Activated T-cell treated with anti-CD3 and anti-CD28 coated beads for 1 hour (primary cell): ENCODE data around the gene LRRK1.

ENCODE experiments used
- DNase-seq: peaks from one replicate; pipeline ENCODE4 v3.0.0-alpha.2; 2020; ENCODE audit warnings: low read depth

Gene LRRK1

DNA sequence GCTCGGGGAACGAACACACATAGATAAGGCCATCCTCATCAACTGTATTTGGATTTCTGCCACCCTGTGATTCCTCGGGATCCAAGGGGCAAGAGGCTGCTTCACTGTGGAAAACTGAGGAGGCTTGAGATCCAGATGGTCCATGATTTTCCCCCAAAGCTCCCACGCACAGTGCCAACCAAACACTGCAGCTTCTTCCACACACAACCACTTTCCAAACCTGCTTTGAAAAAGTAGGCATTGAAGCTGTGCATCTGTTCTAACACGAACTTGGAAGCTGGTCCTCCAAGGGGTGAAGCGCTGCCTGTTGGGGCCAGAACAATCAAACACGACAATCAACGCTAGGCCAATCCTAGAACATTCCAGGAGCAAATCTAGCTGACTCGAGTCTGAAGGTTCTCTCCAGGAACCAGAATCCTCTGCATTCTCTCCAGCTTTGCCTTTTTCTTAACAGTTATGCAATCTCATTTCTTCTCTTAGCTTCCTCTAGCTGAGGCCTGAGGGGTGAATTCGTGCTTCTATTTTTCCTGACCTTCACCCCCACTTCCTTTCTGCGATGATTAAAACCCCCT lies 104.4 kb downstream of the LRRK1 start:
- DNase-seq, result no peak

DNA sequence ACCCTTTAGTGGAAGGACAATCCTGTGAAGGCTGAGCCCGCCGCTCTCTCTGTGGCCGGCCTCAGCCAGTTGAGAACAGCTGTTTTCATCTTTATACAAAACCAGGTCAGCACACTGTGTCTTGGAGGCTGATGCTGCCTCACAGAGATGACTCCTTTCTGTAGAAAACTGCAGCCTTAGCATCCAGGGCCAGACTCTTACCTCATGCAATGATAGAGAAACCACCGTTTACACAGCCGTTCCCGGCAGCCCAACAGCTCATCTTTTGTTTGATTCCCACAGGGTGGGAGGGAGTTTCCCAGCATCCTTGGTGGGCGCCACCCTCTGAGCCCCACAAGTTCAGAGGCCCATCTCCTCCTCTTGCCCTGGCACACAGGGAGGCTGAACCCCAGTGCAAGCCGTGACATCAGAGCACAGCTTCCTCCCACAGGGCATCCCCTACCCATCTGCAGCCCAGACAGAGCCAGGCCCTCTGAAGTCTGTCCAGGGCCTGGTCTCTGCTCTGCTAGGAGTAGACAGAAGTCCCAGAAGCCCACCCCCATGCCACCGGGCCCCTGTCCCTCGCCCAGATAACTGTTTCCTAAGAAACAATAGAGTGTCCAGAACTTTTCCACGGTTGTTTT lies 105.0 kb downstream of the LRRK1 start:
- DNase-seq, result no peak

DNA sequence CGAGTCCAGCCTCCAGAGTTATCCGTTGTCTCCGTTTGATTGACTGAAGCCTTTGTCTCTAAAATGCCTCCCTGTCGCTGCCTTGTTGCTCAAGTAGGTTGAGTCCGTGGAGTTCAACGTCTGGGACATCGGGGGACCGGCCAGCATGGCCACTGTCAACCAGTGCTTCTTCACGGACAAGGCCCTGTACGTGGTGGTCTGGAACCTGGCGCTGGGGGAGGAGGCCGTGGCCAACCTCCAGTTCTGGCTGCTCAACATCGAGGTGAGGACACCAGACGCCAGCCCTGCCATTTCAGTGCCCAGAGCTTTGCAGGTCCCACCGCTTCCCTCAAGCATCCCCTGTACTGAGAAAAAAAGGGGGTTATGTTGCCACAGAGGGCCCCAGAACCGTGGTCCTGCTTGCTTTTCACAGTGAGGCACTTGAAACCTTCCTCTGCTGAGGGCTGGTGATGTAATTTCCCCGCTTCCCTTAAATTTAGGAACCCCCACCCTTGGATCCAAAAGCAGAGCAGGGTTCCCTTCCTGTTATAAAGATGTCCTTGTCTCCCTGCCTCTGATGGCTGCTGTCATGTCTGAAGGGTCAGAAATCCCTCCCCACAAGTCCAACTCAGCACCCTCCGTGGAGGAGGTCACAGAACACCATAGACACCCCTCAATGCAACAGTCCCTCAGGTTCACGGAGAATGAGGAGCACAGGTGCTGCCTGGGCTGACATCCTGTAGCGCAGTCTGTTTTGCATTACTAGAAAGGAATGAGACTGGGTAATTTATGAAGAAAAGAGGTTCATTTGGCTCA lies 105.7 kb downstream of the LRRK1 start:
- no peak for DNase-seq

DNA sequence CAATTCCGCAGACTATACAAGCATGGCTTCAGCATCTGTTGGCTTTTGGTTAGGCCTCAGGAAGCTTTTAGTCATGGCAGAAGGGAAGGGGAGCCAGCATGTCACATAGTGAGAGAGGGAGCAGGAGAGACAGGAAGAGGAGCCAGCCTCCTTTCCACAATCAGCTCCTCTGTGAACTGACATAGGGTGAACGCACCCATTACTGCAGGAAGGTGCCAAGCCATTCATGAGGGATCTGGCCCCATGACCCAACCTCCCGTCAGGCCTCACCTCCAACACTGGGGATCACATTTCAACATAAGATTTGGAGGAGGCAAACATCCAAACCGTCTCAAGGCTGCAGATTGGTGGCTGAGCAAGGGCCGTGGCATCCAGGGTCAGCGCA lies 106.3 kb downstream of the LRRK1 start:
- DNase-seq, result no peak

DNA sequence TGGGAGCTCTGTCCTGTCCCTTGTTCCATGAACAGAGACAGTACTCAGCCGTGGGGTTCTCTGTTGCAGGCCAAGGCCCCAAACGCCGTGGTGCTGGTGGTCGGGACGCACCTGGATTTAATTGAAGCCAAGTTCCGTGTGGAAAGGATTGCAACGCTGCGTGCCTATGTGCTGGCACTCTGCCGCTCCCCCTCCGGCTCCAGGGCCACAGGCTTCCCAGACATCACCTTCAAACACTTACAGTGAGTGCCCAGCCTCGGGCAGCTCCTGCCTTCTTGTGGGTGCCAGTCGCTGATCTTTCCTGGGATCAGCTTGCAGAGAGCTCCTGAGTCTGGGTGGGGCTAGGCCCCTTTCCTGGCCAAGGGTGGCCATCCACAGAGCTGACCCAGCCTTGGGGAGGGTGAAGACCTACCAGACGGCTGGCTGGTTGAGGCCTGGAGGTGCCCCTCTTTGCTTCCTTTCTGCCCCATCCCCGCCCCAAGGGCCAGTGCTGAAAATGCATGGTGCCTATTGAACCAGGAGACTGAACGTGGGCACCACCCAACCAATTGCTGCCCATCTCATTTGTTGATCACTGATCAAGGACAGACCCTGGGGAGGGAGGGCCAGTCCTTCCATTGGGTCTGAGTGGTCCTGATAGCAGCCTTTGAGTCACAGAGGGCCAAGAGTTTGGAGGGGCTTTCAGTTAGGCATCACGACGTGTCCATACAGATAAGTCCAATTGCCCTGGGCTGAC lies 106.9 kb downstream of the LRRK1 start:
- DNase-seq, result no peak

DNA sequence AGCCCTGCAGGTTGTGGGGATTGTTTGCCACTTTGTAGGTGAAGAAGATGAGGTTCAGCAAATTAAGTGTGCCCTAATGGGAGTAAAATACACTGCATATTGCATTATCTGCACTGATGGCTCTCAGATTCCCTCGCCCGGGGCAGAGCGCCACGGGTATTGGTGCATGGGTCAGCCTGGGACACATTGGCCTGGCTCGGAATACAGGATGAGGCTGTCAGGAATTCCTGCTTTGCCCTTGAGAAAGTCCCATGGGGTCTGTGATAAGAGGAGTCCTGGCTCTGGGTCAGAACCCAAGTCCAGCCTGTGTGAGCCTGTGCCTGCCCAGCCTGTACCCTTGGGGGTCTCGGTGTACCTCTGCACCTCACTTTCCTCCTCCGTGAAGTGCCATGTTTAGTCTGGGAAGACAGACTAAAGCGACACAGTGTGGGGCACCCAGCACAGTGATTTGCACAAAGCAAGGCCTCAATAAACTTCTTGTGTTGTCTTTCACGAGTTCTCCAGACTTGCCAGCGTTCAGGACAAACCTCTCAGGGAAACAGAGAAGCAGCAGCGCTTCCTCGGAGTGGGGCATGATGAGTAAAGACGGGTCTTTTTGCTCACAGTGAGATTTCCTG lies 107.6 kb downstream of the LRRK1 start:
- no peak for DNase-seq

DNA sequence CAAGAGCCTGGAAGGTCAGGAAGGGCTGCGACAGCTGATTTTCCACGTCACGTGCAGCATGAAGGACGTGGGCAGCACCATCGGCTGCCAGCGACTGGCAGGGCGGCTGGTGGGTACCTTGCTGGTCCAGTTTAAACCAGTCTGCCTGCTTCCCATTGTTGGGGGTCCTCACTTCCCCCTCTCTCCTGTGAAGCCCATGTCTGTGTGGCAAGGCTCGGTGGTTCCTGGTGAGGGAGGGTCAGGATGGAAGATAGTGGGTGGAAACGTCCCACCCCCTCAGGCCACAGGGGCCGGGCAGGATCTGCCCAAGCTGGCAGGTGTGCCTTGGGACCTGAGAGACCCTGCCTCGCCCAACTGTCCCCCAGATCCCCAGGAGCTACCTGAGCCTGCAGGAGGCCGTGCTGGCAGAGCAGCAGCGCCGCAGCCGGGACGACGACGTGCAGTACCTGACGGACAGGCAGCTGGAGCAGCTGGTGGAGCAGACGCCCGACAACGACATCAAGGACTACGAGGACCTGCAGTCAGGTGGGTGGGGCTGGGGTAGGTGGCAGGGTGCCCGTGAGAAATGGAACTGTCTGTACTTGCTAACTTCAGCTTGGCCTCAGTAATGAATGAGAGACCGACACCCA lies 108.2 kb downstream of the LRRK1 start:
- no peak for DNase-seq

DNA sequence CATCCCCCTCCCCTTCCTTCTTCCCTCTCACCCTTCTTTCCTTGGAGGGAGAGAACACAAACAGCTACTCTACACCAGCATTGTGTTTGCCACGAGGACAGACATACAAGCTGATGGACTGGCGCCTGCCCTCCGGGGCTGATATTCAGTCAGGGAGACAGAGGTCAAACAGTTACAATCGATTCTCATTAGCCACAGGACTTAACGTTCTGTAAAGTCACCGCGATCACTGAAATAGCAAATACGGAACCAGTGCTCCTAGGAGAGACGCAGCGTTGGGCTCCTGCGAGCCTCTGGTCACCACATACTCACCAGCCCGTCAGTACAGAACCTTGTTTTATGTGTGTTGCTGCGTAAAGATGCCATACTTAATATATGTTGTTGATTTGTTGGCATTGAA lies 108.8 kb downstream of the LRRK1 start:
- DNase-seq, result no peak

DNA sequence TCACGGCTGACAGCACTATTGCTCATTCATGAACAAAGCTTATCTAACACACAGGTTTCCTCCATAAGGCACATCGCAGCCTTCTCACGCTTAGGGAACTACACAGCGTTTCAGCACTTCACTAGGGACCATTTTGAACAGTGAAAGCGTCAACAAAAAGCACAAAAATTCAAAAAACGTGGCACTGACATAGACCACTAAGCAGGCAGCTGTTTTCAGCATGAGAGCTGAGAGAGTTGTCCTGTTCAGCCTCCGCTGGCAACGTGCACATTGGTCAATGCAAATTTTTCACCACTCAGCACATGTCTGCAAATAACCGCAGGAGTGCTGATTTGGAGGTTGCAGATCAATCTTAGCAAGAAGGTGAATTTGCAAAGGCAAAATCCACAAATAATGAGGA lies 109.2 kb downstream of the LRRK1 start:
- DNase-seq, result no peak

DNA sequence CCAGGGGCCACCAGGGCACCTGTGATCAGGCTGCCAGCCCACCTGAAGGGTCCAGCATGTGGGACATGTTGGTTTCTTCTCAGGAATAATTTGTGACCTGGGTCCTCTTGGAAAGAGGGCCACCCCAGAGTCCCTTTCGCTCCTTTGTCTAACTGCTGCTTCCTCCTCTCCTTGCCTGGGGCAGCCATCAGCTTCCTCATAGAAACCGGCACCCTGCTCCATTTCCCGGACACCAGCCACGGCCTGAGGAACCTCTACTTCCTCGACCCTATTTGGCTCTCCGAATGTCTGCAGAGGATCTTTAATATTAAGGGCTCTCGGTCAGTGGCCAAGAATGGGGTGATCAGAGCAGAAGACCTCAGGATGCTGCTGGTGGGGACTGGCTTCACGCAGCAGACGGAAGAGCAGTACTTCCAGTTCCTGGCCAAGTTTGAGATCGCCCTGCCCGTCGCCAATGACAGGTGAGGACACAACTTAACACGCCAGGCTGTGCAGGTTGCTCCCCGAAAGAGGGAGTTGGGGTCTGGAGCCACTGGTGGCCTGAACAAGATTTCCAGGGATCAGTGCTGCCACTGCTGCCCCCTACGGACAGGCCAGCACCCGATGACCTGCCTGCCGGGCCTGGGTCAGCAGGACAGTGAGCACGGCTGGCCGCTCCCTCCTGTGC lies 109.7 kb downstream of the LRRK1 start:
- DNase-seq, result no peak

DNA sequence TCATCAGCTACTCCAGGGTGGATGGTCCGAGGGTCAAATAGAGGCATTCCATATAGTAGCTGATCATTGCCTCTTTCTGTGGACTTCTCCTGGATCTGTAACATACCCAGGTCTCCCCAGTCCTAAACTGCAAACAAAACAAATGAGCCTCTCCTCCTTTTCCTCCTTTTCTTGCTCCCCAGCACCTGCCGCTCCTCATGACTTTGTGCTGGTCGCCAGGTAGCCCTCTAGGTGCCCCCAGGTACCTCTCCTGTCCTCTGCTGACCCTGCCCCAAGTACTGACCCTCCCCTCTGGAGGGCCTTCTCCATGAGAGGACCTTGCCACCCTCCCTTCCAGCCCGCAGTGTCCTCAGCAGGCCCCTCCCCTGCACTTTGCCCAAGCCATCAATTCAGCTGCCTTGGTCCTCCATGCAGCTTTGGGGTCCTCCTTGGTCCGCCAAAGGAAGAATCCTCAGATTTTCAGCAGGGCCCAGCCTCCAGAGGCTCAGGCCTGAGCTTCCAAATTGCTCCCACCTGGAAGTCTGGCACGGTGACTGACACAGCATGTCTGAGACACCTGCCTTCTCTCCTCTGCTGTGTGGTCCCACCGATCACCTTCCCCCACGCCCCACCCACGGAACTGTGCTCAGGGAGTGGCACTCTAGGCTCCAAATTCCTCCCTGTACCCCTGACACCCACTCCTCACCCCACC lies 111.0 kb downstream of the LRRK1 start:
- no peak for DNase-seq

DNA sequence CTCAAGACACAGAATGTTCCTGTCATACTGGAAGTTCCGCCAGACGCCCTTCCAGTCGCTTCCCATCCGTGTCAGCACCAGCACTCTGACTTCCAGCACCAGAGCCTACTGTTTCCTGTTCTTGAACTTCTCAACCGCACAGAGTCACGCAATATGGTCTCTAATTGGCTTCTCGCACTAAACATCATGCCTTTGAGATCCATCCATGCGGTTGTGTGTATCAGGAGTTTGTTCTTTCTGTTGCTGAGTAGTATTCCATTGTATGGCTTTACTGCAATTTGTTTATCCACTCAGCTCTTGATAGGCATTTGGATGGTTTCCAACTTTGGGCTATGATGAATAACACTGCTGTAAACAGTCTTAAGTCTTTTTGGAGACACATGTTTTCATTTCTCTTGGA lies 112.1 kb downstream of the LRRK1 start:
- no peak for DNase-seq

DNA sequence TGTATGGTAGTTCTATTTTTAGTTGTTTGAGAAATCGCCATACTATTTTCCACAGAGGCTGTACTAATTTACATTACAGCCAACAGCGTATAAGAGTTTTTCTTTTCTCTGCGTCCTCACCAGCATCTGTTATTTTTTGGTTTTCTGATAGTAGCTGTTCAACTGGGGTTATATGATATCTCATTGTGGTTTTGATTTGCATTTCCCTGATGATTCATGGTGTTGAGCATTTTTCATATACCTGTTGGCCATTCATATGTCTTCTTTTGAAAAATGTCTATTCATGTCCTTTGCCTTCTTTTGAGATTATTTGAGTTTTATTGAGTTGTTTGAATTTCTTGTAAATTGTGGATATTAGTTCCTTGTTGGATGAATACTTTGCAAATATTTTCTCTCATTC lies 114.6 kb downstream of the LRRK1 start:
- DNase-seq, result no peak

DNA sequence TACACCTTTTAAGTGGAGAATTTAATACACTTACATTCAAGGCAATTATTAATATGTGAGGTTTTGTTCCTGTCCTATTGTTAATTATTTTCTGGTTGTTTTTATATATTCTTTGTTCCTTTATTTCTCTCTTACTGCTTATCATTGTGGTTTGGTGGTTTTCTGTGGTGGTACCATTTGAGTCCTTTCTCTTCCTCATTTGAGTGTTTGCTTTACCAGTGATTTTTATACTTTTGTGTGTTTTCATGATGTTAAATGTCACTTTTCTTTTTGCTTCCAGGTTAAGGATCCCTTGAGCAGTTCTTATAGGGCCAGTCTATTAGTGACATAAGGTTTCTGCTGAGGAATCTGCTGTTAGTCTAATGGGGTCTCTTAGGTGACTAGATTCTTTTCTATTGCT lies 116.5 kb downstream of the LRRK1 start:
- DNase-seq, result no peak

DNA sequence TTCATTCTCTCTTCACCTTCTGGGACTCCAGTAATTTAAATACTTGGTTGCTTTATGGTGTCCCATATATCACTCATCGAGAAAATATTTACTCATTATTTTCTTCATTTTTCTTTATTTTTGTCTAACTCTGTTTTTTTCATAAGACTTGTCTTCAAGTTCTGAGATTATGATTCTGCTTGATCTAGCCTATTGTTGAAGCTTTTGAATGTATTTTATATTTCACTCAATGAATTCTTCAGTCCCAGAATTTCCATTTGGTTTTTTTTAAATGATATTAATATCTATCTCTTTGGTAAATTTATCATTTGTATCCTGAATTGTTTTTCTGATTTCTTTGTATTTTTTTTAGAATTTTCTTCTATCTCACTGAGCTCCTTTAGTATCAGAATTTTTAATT lies 117.0 kb downstream of the LRRK1 start:
- no peak for DNase-seq

DNA sequence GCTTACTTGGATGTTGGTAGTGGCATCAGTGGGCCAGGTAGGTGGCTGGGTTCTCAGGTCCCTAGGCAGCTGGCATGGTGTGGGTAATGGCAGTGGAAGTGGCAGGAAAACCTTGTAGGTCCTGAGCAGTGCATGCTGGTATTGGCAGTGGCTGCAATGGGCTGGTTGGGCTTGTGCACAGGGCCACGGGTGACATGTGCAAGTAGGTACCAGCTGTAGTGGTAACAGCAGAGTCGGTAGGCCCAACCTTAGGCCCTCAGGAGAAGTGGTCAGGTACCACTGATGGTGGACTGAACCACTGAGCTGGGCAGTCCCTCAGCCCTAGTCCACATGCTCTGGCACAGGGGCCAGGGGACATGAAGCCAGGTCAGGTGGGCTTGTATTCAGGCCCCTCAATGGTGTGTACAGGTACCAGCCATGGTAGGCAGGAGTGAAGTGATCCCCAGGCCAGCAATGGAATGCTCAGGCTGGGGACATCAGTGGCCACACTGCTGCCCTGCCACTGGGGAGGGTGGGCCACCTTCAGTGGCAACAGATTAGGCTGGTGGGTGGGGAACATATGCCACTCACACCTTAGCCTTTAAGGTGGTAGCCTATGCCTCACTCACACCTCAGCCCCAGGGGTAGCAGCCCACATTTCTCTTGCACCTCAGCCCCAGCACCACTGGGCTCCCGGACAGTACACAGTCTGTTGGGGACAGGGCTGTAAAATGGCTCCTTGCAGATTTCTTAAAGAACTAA lies 118.1 kb downstream of the LRRK1 start:
- DNase-seq, result no peak

DNA sequence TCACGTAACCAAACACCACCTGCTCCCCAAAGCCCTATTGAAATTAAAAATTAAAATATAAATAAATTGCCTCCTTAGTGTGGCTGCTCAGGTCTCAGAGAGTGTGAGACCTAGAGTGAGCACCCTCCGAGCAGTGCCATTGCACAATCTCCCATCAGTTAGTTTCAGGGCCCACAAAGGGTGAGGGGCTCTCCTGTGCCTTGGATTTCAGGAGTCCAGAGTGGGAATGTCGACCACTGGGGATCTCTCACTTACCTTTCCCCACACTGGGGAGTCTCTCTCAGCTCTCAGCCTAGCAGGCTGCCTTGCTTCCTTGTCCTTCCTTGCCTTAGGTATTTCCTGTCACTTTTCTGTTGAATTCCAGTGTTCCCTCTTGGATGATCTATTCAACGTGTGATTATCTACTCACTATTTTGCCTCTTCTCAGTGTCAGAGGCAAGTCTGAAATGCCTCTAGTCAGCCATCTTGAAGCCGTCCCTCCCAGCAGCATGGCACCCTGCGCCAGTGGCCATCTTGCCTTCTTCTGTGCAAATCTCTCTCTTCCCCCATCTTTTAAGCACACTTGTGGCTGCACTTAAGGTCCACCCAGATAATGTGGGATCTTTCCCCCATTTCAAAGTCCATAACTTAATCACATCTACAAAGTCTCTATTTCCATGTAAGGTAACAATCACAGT lies 119.3 kb downstream of the LRRK1 start:
- DNase-seq, result no peak

DNA sequence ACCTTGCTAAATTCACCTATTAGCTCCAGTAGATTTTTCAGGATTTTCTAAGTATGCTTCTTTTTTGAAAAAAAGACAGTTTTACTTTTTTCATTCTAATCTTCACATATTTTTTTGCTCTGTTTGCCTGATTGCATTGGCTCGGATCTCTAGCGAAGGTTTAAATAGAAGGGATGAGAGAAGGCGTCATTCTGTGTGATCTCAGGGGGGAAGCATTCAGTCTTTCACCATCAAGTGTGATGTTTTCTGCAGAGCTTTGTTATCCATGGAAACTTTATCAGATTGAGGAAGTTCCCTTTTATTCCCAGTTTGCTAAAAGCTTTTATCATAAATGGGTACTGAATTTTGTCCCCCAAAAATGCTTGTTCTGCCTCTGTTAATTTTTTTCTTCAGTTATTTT lies 120.3 kb downstream of the LRRK1 start:
- DNase-seq, result no peak

DNA sequence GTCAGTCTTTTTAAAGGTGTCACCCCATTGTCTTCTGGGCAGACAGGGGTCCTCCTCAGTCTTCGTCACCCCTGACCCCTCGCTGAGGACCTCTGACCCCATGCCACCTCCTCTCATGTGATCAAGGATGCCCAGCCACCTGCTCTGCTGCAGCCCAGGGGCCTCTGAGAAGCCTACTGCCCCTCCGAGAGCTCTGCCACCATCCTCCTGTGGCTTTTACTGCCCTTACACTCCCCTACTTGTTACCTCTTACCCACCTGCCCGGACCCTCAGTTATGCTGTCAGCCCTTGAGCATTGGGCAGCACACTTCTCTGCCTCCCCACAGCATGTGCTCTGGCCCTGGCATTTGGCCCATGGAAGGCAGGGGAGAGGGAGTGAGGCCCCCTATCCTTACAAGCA lies 123.2 kb downstream of the LRRK1 start:
- DNase-seq, result no peak

DNA sequence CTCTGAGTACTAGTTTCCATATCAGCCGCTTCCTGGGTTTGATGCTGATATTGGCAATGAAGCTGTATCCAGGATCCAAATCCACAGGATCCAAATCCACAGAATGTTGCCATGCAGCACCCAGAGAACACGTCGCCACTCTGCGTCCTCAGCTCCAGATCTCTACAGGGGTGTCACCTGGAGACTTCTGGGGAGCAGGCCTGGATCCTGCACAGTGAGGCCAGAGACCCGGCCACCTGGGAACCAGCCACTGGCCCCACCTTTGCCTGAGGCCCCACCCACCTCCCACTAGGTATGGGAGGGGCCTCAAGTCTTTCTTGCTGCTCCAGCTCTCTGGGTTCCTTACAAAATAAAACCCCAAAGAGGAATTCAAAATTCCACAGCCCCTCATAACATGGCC lies 123.9 kb downstream of the LRRK1 start:
- DNase-seq, result no peak
